GM12872 (cell line): Measurements from ENCODE around the gene GALNT18.

Experiments
- CTCF ChIP-seq: IDR thresholded peaks from 3 replicates; pipeline ENCODE4 v1.5.1; 2011; ENCODE audit warnings: low read depth, mild to moderate bottlenecking, low read length, moderate library complexity; ENCODE audit not compliant: insufficient read depth

GALNT18 gene

GRCh38 chr11:11580841-11581411 lies 40.9 kb downstream of the GALNT18 start:
- TF ChIP-seq CTCF = no peak

GRCh38 chr11:11580012-11580411 lies 41.8 kb downstream of the GALNT18 start:
- TF ChIP-seq CTCF = no peak

GRCh38 chr11:11579012-11579988 lies 42.5 kb downstream of the GALNT18 start:
- no peak for TF ChIP-seq CTCF

GRCh38 chr11:11577932-11578911 lies 43.6 kb downstream of the GALNT18 start:
- no peak for TF ChIP-seq CTCF

GRCh38 chr11:11577251-11577855 lies 44.5 kb downstream of the GALNT18 start:
- TF ChIP-seq CTCF = no peak

GRCh38 chr11:11574373-11575287 lies 47.2 kb downstream of the GALNT18 start:
- TF ChIP-seq CTCF = no peak
